ENCODE measurements around the gene SEMA4D.

Gene SEMA4D

GRCh38 chr9:89439571-89439970 lies 58.3 kb downstream of the SEMA4D start:
- H3K27me3 ChIP-seq (ENCODE audit: insufficient read depth, low read depth): no peaks in the 10 kb centered on the region
- H2AFZ ChIP-seq (ENCODE audit: low read depth): no peak overlapping the region
- no peaks in the 10 kb centered on the region for H3K36me3 ChIP-seq (ENCODE audit: insufficient read depth)
- peaks cover 94% of the 10 kb centered on the region for H3K4me1 ChIP-seq (ENCODE audit: low read depth, poor library complexity, severe bottlenecking)
- no peak overlapping the region for H3K9ac ChIP-seq
- no peaks in the 10 kb centered on the region for H4K20me1 ChIP-seq (ENCODE audit: insufficient read depth)
- no peak overlapping the region for H3K27ac ChIP-seq
- no peak overlapping the region for H3K4me3 ChIP-seq (IDR thresholded peaks at IDR 0.05; ENCODE audit: insufficient read depth, low read depth, low read length)
- TF ChIP-seq CTCF (conservative IDR thresholded peaks at IDR 0.05; ENCODE audit: low read depth, low read length): no peak
- peaks cover 68% of the 10 kb centered on the region for H3K79me2 ChIP-seq (ENCODE audit: insufficient read depth, low read depth)
- H3K4me2 ChIP-seq: peak overlapping the region; percentile 21; the same call in 1 of the 2 replicates

- Histone ChIP-seq H3K27me3 (ENCODE audit: insufficient read depth, low read depth) (no peaks in the 10 kb centered on the region), H3K27ac (peak overlapping the region; percentile 81), H2AFZ (ENCODE audit: low read depth) (no peak overlapping the region), H3K79me2 (ENCODE audit: insufficient read depth, low read depth) (peaks cover 68% of the 10 kb centered on the region), H3K4me3 (IDR thresholded peaks at IDR 0.05; ENCODE audit: insufficient read depth, low read depth, low read length) (no peak overlapping the region), H4K20me1 (ENCODE audit: insufficient read depth) (no peaks in the 10 kb centered on the region), H3K4me2 (peak overlapping the region; percentile 63), H3K9ac (no peak overlapping the region; the same call in 1 of the 2 replicates), H3K4me1 (ENCODE audit: low read depth, poor library complexity, severe bottlenecking) (peaks cover 94% of the 10 kb centered on the region), H3K36me3 (ENCODE audit: insufficient read depth) (no peaks in the 10 kb centered on the region)
- no peak for TF ChIP-seq CTCF (conservative IDR thresholded peaks at IDR 0.05; ENCODE audit: low read depth, low read length)
These were observed 59.7 kb downstream of the SEMA4D start for GRCh38 chr9:89438194-89438593.

GRCh38 chr9:89437772-89438171 lies 60.1 kb downstream of the SEMA4D start:
- no peak for TF ChIP-seq CTCF (conservative IDR thresholded peaks at IDR 0.05; ENCODE audit: low read depth, low read length)
- H2AFZ ChIP-seq (ENCODE audit: low read depth): no peak overlapping the region
- H3K27ac ChIP-seq: peak overlapping the region; percentile 81
- H3K27me3 ChIP-seq (ENCODE audit: insufficient read depth, low read depth): no peaks in the 10 kb centered on the region
- peak overlapping the region; percentile 7; the same call in 1 of the 2 replicates for H3K9ac ChIP-seq
- H3K4me2 ChIP-seq: peak overlapping the region; percentile 63
- H3K36me3 ChIP-seq (ENCODE audit: insufficient read depth): no peaks in the 10 kb centered on the region; the same call in 1 of the 2 replicates
- H3K4me3 ChIP-seq (IDR thresholded peaks at IDR 0.05; ENCODE audit: insufficient read depth, low read depth, low read length): no peak overlapping the region
- H4K20me1 ChIP-seq (ENCODE audit: insufficient read depth): no peaks in the 10 kb centered on the region
- peaks cover 94% of the 10 kb centered on the region for H3K4me1 ChIP-seq (ENCODE audit: low read depth, poor library complexity, severe bottlenecking)
- H3K79me2 ChIP-seq (ENCODE audit: insufficient read depth, low read depth): peaks cover 67% of the 10 kb centered on the region

GRCh38 chr9:89436963-89437625 lies 60.8 kb downstream of the SEMA4D start:
- Histone ChIP-seq H3K4me3 (IDR thresholded peaks at IDR 0.05; ENCODE audit: insufficient read depth, low read depth, low read length) (no peak overlapping the region), H3K4me1 (ENCODE audit: low read depth, poor library complexity, severe bottlenecking) (peaks cover 94% of the 10 kb centered on the region), H3K79me2 (ENCODE audit: insufficient read depth, low read depth) (peaks cover 67% of the 10 kb centered on the region), H2AFZ (ENCODE audit: low read depth) (no peak overlapping the region), H3K9ac (peak overlapping the region; percentile 22; the same call in 1 of the 2 replicates), H4K20me1 (ENCODE audit: insufficient read depth) (no peaks in the 10 kb centered on the region), H3K4me2 (peak overlapping the region; percentile 63), H3K27me3 (ENCODE audit: insufficient read depth, low read depth) (no peaks in the 10 kb centered on the region), H3K27ac (peak overlapping the region; percentile 81), H3K36me3 (ENCODE audit: insufficient read depth) (no peaks in the 10 kb centered on the region; the same call in 1 of the 2 replicates)
- no peak for TF ChIP-seq CTCF (conservative IDR thresholded peaks at IDR 0.05; ENCODE audit: low read depth, low read length)

Measured in KMS-11 (cell line).